ENCODE data around the gene EPHA10. TPM values are rescaled to one million over a fixed set of nuclear protein-coding genes. Genes with fewer than 3 reads are reported as not detected.

The EPHA10 gene
- total RNA-seq, 1 experiment from 2014 or later, result 1.3 TPM

DNA sequence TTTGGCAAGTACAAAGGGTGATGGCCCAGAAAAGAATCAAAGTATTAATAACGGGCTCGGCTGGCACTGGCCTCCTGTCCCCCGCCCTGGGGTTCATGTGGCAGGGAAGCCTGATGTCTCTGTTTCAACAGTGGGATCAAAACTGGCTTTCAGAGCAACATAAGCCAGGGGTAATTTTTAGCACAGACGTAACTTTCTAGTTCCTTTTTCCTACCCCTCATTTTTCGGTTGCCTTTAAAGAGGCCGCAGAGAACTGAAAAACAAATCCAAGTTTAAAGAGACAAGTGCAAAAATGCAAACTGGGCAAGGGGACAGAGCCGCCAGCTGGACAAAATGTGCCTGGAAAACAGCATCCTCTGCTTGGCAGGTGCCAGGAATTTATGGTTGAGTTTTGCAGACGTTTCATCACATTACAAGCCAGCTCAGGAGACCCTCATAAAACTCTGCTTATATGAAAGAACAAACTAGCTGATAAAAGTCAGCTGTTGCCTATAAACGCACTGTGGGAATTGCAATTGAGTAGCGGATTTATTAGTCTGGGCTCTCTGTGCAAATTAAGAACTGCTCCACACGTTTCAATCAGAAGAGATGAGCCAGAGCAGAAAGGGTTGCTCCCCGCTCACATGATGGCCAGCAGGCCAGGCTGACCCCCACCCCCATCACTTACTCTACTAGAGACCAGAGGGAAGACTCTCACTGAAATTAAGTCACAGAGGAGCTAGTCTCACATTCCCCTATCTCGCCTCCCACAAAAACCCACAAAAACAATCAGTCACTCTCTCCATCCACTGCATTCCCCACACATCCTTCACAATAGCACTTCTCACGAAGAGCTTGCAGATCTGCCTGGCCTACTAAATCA, 88.4 kb downstream of the EPHA10 start:
- Mint-ChIP-seq H3K27me3 (ENCODE audit: low read depth) (no peaks in the 10 kb centered on the region; the same call in 1 of the 2 replicates), H3K4me3 (no peak overlapping the region), H3K36me3 (no peaks in the 10 kb centered on the region), H3K4me1 (0 out of 2 replicates have a peak, but pooled peaks cover 3% of the 10 kb centered on the region), H3K9me3 (no peaks in the 10 kb centered on the region), H3K27ac (no peak overlapping the region)
- DNase-seq (ENCODE audit: low spot score) (no peak), ATAC-seq (no peak)
- ChIA-PET POLR2A (no interaction called here), CTCF (interaction anchor here (1.4 to 1.9 kb wide), 3 partner anchors 14 to 73 kb away, joined by 3 to 8 read pairs (median 4); a partner anchor contains a TSS)
- TF ChIP-seq, protein P1, sequence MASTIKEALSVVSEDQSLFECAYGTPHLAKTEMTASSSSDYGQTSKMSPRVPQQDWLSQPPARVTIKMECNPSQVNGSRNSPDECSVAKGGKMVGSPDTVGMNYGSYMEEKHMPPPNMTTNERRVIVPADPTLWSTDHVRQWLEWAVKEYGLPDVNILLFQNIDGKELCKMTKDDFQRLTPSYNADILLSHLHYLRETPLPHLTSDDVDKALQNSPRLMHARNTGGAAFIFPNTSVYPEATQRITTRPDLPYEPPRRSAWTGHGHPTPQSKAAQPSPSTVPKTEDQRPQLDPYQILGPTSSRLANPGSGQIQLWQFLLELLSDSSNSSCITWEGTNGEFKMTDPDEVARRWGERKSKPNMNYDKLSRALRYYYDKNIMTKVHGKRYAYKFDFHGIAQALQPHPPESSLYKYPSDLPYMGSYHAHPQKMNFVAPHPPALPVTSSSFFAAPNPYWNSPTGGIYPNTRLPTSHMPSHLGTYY (CRISPR knock-in tag; IDR thresholded peaks at IDR 0.05), result no peak
- no peak for TF ChIP-seq KAT7 (CRISPR knock-in tag; IDR thresholded peaks at IDR 0.05; ENCODE audit: borderline replicate concordance)
- no peak for TF ChIP-seq GABPB1 (CRISPR knock-in tag; IDR thresholded peaks at IDR 0.05)
- TF ChIP-seq, protein P2, sequence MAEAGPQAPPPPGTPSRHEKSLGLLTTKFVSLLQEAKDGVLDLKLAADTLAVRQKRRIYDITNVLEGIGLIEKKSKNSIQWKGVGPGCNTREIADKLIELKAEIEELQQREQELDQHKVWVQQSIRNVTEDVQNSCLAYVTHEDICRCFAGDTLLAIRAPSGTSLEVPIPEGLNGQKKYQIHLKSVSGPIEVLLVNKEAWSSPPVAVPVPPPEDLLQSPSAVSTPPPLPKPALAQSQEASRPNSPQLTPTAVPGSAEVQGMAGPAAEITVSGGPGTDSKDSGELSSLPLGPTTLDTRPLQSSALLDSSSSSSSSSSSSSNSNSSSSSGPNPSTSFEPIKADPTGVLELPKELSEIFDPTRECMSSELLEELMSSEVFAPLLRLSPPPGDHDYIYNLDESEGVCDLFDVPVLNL (CRISPR knock-in tag; IDR thresholded peaks at IDR 0.05; ENCODE audit: borderline replicate concordance, low read depth), result no peak
- TF ChIP-seq TEAD1 (CRISPR knock-in tag; IDR thresholded peaks at IDR 0.05), result no peak
- no peak for TF ChIP-seq SOX15 (CRISPR knock-in tag; IDR thresholded peaks at IDR 0.05)
- no peak for TF ChIP-seq ZSCAN18 (CRISPR knock-in tag; IDR thresholded peaks at IDR 0.05)
- TF ChIP-seq RORB (CRISPR knock-in tag; IDR thresholded peaks at IDR 0.05), result no peak
- no peak for TF ChIP-seq MLX (CRISPR knock-in tag; IDR thresholded peaks at IDR 0.05)
- TF ChIP-seq ZNF396 (CRISPR knock-in tag; IDR thresholded peaks at IDR 0.05; ENCODE audit: borderline replicate concordance), result no peak
- TF ChIP-seq PRRX2 (CRISPR knock-in tag; IDR thresholded peaks at IDR 0.05), result no peak
- TF ChIP-seq ZMAT4 (CRISPR knock-in tag; IDR thresholded peaks at IDR 0.05), result no peak
- no peak for TF ChIP-seq CREM (CRISPR knock-in tag; IDR thresholded peaks at IDR 0.05)
- no peak for TF ChIP-seq TCF7 (CRISPR knock-in tag; IDR thresholded peaks at IDR 0.05; ENCODE audit: low read depth)
- no peak for TF ChIP-seq E2F5 (CRISPR knock-in tag; IDR thresholded peaks at IDR 0.05)

DNA sequence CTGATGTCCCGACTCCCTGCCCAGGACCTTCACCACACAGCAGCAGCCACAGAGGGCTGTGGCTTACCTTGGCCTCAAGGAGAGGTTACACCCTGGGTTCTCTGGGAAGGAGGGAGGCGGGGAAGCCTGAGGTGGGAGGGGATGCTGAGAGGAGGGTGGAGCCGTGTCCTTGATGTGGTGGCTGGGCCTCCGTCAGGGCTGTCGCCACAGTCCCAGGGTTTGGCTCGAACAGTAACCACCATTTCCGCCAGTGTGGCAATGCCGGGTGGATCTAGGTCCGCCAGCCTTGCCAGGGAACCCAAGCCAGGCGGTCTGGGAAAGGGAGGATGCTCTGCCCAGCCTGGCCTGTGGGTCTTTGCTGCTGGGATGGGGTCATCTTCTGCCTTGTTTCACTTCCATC, 91.0 kb downstream of the EPHA10 start:
- DNase-seq (ENCODE audit: low spot score), result peak; percentile 31
- Mint-ChIP-seq H3K9me3 (no peaks in the 10 kb centered on the region), H3K36me3 (no peaks in the 10 kb centered on the region), H3K4me1 (0 out of 2 replicates have a peak, but pooled peaks cover 3% of the 10 kb centered on the region), H3K27me3 (ENCODE audit: low read depth) (no peaks in the 10 kb centered on the region; the same call in 1 of the 2 replicates), H3K4me3 (no peak overlapping the region), H3K27ac (no peak overlapping the region)
- peak; percentile 90 for ATAC-seq
- ChIA-PET POLR2A (no interaction called here), CTCF (interaction anchor here (0.5 to 1.6 kb wide), 4 partner anchors 71 to 1946 kb away, joined by 3 to 8 read pairs (median 3); no protein-coding TSS in a partner anchor)
- no peak for TF ChIP-seq ZNF121 (CRISPR knock-in tag; IDR thresholded peaks at IDR 0.05)
- no peak for TF ChIP-seq RORB (CRISPR knock-in tag; IDR thresholded peaks at IDR 0.05)
- no peak for TF ChIP-seq MLX (CRISPR knock-in tag; IDR thresholded peaks at IDR 0.05)
- no peak for TF ChIP-seq ZNF416 (CRISPR knock-in tag; IDR thresholded peaks at IDR 0.05)
- no peak for TF ChIP-seq STAT6 (CRISPR knock-in tag; conservative IDR thresholded peaks at IDR 0.05; ENCODE audit: low read depth)
- no peak for TF ChIP-seq ZNF219 (CRISPR knock-in tag; IDR thresholded peaks at IDR 0.05; ENCODE audit: borderline replicate concordance)
- no peak for TF ChIP-seq CREM (CRISPR knock-in tag; IDR thresholded peaks at IDR 0.05)

Measured in WTC11 (cell line).